ENCODE measurements around the gene NFYA.
"Not testable (repeated sequence)": the region's sequence is repeated elsewhere in the genome, so short reads cannot be mapped to it uniquely, and the experiment has no call there.

NFYA gene

DNA sequence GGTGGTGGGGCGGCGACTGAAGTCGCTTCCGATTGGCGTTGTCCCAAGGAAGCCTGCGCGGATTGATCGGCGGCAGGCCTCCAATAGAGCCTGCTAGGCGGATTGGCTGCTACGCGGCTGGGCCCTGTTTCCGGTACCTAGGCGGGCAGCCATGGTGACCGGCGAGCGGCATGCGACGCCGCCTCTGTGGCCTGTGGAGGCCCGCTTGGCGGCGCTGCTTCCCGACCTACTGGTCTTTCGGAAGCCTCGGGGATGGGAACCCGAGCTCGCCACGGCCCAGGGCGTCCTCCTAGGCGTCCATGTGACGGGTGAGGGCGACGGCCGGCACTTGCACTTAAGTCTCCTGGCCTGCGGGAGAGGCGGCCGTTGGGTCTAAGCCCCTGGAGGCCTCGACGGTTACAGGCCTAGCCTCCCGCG is 28.1 kb downstream of the NFYA start:
- FAIRE-seq (no peak), DNase-seq (ENCODE audit: insufficient read length, low spot score) (no peak)

DNA sequence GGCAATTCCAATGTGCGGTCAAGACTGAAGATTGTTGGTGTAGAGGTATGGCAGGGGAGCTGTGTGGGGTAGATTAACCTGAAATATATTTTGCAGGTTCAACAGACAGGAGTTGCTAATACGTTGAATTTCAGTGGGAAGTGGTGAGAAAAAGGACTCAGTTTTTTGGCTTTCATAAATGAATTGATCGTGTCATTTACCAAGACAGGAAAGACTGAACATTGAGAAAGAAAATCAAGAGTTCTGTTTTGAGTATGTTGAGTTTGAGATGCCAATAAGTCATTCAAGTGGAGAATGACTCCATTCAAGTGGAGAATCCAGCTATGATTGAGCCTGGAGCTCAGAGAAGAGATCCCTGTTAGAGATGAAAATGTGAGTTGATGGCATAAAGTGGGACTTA is 31.1 kb downstream of the NFYA start:
- no peak for FAIRE-seq
- no peak for DNase-seq (ENCODE audit: insufficient read length, low spot score)

DNA sequence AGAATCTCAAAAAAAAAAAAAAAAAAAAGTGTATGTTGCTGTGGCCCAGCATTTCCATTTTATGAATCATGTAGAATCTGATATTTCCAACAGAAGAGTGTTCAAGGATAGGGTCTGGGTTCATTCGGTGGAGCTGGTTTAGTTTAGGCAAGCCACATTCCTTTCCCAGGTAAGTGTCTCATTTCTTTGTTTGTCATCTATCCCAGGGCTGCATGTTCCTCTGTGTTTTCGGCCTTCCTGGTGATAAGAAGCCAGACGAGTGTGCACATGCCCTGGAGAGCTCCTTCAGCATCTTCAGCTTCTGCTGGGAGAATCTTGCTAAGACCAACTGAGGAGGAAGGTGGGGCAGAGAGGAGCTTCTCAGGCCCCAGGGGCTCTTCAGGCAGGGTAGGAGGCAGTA is 38.2 kb downstream of the NFYA start:
- no peak for DNase-seq (ENCODE audit: insufficient read length, low spot score)
- no peak for FAIRE-seq

DNA sequence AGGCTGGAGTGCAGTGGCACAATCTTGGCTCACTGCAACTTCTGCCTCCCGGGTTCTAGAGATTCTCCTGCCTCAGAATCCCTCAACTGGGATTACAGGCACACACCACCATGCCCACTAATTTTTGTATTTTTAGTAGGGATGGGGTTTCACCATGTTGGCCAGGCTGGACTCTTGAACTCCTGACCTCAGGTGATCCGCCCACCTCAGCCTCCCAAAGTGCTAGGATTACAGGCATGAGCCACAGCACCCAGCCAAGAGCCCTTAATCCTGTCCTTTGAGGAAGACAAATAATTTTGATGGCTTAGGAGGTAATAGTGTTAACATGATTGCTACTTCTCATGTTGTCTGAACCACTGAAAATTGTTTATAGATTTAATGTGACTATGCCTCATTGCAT is 42.3 kb downstream of the NFYA start:
- DNase-seq (ENCODE audit: insufficient read length, low spot score); FAIRE-seq: not testable (repeated sequence)

- DNase-seq (ENCODE audit: insufficient read length, low spot score) (no peak), FAIRE-seq (no peak)
These were observed 46.7 kb downstream of the NFYA start for GRCh38 chr6:41119508-41119907.

- no peak for DNase-seq (ENCODE audit: insufficient read length, low spot score)
These were observed 47.3 kb downstream of the NFYA start for GRCh38 chr6:41120058-41120457.

DNA sequence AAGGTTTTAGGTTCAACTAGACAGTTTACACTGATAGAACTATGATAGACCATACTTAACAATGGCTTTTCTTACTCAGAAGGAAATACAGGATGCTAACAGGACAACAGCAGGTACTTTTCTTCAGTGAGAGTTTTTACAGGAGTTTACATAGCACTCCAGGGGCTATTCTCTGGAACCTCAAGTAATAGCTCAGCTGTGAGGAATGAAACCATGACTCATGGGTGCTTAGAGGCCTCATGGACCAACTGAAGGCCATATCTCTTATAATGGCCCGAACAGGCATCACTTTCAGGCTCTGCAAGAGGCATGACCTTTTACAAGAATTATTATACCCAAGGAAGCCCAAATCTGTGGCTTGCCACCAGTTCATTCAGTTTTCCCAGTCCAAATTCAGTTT is 49.6 kb downstream of the NFYA start:
- no peak for FAIRE-seq
- DNase-seq (ENCODE audit: insufficient read length, low spot score), result no peak

More at GRCh38 chr6:41120058-41120457, 47.3 kb downstream of the NFYA start:
- no peak for FAIRE-seq

DNA sequence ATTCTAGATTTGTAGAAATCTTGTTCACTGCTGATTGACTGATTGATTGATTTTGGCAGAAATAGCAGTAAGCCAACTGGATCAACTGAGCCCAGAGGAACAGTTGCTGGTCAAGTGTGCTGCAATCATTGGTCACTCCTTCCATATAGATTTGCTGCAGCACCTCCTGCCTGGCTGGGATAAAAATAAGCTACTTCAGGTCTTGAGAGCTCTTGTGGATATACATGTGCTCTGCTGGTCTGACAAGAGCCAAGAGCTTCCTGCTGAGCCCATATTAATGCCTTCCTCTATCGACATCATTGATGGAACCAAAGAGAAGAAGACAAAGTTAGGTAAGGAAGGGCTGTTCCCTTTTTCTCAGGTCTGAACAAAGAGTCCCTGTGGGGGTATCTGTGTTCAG is 50.1 kb downstream of the NFYA start:
- DNase-seq (ENCODE audit: insufficient read length, low spot score) (no peak), FAIRE-seq (no peak)

GRCh38 chr6:41125282-41125681 is 52.5 kb downstream of the NFYA start:
- DNase-seq (ENCODE audit: insufficient read length, low spot score), result no peak
- FAIRE-seq, result no peak

- no peak for DNase-seq (ENCODE audit: insufficient read length, low spot score)
- no peak for FAIRE-seq
These were observed 59.5 kb downstream of the NFYA start for GRCh38 chr6:41132254-41132653.

DNA sequence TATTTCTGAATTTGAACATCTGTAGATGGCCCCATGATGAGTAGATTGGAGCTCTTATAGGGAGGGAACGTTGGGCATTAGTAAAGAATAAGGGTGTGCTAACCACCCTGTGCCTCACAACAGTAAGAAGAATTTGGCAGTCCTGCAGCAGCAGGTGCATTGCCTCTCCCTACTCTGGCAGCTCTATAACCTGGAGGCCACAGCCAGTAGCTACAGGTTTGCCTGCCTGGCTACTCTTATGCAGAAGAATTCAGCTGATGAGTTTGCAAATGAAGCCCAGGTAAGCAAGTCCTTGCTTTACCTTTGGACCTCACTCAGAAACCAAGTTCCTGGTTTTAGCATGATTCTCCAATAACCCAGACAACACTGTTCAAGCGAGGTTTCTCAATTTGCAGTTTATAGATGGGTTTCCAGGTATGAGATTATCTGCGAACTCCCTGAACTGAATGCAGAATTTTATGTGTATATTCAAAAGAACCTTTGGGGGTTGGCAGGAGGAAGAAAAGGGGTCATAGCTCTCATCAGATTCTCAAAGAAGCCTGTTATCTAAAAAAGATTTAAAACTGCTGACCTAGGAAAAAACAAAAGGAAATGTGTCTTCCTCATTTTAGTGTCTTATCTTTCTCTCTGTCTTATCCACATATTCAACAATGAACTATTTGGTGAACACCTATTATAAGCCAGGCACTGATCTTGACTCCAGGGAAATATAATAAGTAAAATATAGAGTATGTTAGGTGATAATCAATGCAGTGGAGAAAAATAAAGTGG is 62.5 kb downstream of the NFYA start:
- FAIRE-seq, result no peak
- DNase-seq (ENCODE audit: insufficient read length, low spot score), result no peak

DNA sequence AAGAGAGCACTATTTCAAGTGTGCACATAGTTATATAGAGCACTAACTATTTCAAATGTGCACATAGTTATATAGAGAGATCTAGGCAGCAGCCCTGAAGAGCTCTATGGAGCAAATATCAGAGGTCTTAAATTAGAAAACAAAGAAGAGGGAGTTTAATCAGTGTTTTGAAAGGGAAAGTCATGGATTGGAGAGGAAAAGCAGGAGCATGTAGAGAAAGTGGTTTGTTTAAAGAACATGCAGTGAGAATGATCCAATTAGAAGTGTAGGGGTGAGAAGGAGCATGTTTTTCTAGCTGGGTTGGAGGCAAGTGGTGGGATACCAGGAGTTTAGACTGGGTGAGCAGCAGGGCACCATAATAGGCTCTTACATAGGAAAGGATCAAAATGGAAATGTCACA is 64.1 kb downstream of the NFYA start:
- no peak for FAIRE-seq
- no peak for DNase-seq (ENCODE audit: insufficient read length, low spot score)

GRCh38 chr6:41147917-41148316 is 75.1 kb downstream of the NFYA start:
- FAIRE-seq (no peak), DNase-seq (ENCODE audit: insufficient read length, low spot score) (no peak)
